GM23248 (cell line): ENCODE data around the gene PLA2R1. TPM values are rescaled to one million over a fixed set of nuclear protein-coding genes. Genes with fewer than 3 reads are reported as not detected.

Experiments
- DNase-seq: peaks from one replicate; pipeline ENCODE4 v3.0.0-alpha.2; 2015
- H2AFZ ChIP-seq: fragments of 200-600 bp; sonication (generic); 2 replicates; pipeline ENCODE4 v1.6.1; 2016; ENCODE audit warnings: antibody characterized with exemption
- H3F3A ChIP-seq: fragments of 200-600 bp; sonication (generic); 2 replicates; pipeline ENCODE4 v1.6.1; 2016; ENCODE audit warnings: mild to moderate bottlenecking, antibody characterized with exemption, mixed run types; ENCODE audit not compliant: insufficient read depth
- H3K27ac ChIP-seq: fragments of 200-600 bp; sonication (generic); 2 replicates; pipeline ENCODE4 v1.5.1; 2016; ENCODE audit warnings: mild to moderate bottlenecking
- H3K27me3 ChIP-seq: fragments of 200-600 bp; sonication (generic); replicated peaks from 2 replicates; pipeline ENCODE4 v1.6.1; 2016; ENCODE audit warnings: mild to moderate bottlenecking; ENCODE audit not compliant: insufficient read depth
- H3K36me3 ChIP-seq: fragments of 200-600 bp; sonication (generic); 2 replicates; pipeline ENCODE4 v1.6.1; 2016; ENCODE audit warnings: low read depth, mild to moderate bottlenecking
- H3K4me1 ChIP-seq: fragments of 200-600 bp; sonication (generic); 2 replicates; pipeline ENCODE4 v1.6.1; 2016; ENCODE audit warnings: mild to moderate bottlenecking; ENCODE audit not compliant: insufficient read depth
- H3K4me2 ChIP-seq: fragments of 200-600 bp; sonication (generic); one replicate; pipeline ENCODE4 v1.6.1; 2016; ENCODE audit warnings: mild to moderate bottlenecking; ENCODE audit not compliant: unreplicated experiment
- H3K4me3 ChIP-seq: fragments of 200-600 bp; sonication (generic); 2 replicates; pipeline ENCODE4 v1.5.1; 2016; ENCODE audit warnings: mild to moderate bottlenecking
- H3K79me2 ChIP-seq: fragments of 200-600 bp; sonication (generic); 2 replicates; pipeline ENCODE4 v1.6.1; 2016; ENCODE audit warnings: mild to moderate bottlenecking; ENCODE audit not compliant: insufficient read depth
- H3K9ac ChIP-seq: fragments of 200-600 bp; sonication (generic); 2 replicates; pipeline ENCODE4 v1.6.1; 2016; ENCODE audit warnings: mild to moderate bottlenecking
- H3K9me2 ChIP-seq: fragments of 200-600 bp; sonication (generic); 2 replicates; pipeline ENCODE4 v1.6.1; 2016; ENCODE audit warnings: mixed run types, mild to moderate bottlenecking, moderate library complexity; ENCODE audit not compliant: insufficient read depth
- H3K9me3 ChIP-seq: fragments of 200-600 bp; sonication (generic); one replicate; pipeline ENCODE4 v1.6.1; 2017; ENCODE audit warnings: low read depth
- H4K20me1 ChIP-seq: fragments of 200-600 bp; sonication (generic); 2 replicates; pipeline ENCODE4 v1.6.0; 2016; ENCODE audit not compliant: insufficient read depth
- EZH2 ChIP-seq: fragments of 200-600 bp; sonication (generic); IDR thresholded peaks from 2 replicates; pipeline ENCODE4 v1.6.1; 2018; ENCODE audit warnings: antibody characterized with exemption, mild to moderate bottlenecking; ENCODE audit not compliant: insufficient read depth, poor library complexity, severe bottlenecking
- EZH2phosphoT487 ChIP-seq: fragments of 200-600 bp; sonication (generic); IDR thresholded peaks from 2 replicates; pipeline ENCODE4 v1.6.1; 2018; ENCODE audit warnings: antibody characterized with exemption, moderate library complexity, mild to moderate bottlenecking, low read depth; ENCODE audit not compliant: insufficient read depth
- WGBS, 2 experiments: methylation state at CpG; one replicate each; pipeline ENCODE4 v1.1.6; 2015 to 2017; ENCODE audit warnings: low lambda C conversion rate in 2 of 2, low coverage in 1 of 2; ENCODE audit errors: missing lambda C conversion rate in 2 of 2; 5-methylcytosine and 5-hydroxymethylcytosine counted together
- in situ Hi-C: fragments of 300-500 bp; cut with MboI; formaldehyde crosslinking; loops from 2 replicates; pipeline ENCODE4 v1.15.0; 2020
- polyA plus RNA-seq: library from polyadenylated mRNA; unstranded; fragments of >200 nt; fragmentation: Nextera tagmentation; extraction: Ambion mirVana; gene quantifications from 2 replicates; pipeline ENCODE4 v1.2.1, GENCODE V29; 2016
- total RNA-seq: library from RNA; depleted of rRNA; stranded (reverse); fragments of >200 nt; shearing (Covaris generic); gene quantifications from 2 replicates; pipeline ENCODE4 v1.2.3, GENCODE V29; 2014

Gene PLA2R1
- total and polyA plus RNA-seq, 2 experiments from 2014 or later, result 8.9 to 16.0 TPM

DNA sequence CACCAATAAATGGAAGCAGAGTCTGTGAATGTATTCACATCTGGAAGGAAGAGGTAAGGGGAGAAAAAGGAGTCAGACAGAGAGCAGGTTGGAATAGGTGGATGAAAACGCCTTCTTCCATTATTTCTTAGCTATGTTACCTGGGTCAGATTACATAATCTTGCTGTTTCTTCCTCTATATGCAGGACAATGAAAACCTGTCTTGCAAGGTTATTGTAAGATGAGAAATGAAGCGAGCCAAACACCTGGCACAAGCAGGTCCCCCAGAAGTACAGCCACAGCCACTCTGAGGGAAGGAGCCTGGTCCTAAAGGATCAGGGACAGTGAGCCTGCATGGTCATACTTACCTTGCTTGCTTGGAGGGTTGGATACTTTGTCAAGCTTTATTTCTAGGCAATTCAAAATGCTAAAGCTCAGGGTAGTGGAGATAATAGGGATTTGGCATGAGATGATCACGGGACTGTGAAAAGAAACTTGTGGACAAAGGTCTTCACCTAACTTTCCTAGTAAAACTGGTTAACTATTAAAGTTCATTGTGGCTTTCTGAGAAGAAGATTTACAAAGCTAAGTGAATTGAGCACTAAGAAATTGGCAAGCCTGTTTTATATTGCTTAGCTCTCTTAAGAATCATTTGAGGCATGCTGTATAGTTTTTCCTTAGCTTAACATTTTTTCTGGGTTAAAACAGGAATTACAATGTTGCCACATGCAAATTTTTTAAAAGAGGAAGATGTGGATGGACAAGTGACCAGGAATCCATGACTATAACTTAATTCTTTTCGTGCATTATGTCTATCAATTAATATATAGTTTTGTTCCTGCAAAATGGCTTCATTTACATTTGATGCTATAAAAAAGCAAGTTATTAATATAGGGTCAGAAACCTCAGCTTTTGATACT lies 15.7 kb upstream of the PLA2R1 start:
- H2AFZ ChIP-seq, result no peak overlapping the region
- H4K20me1 ChIP-seq, result no peaks in the 10 kb centered on the region
- H3K36me3 ChIP-seq, result no peaks in the 10 kb centered on the region
- no peaks in the 10 kb centered on the region for H3K79me2 ChIP-seq
- TF ChIP-seq EZH2 (no peak), EZH2phosphoT487 (no peak)
- no peaks in the 10 kb centered on the region for H3K9me3 ChIP-seq
- DNase-seq, result no peak
- H3K27me3 ChIP-seq, result no peaks in the 10 kb centered on the region
- H3K4me2 ChIP-seq, result no peak overlapping the region
- in situ Hi-C loops, result no loop called here
- no peak overlapping the region for H3K27ac ChIP-seq
- peaks cover 6% of the 10 kb centered on the region for H3K4me1 ChIP-seq
- H3F3A ChIP-seq, result peaks cover 10% of the 10 kb centered on the region; the same call in 1 of the 2 replicates
- no peaks in the 10 kb centered on the region for H3K9me2 ChIP-seq
- no peak overlapping the region for H3K4me3 ChIP-seq
- no peak overlapping the region for H3K9ac ChIP-seq
- 67 to 69% methylated on average over 4 of the region's 4 CpGs for WGBS, 2 experiments

DNA sequence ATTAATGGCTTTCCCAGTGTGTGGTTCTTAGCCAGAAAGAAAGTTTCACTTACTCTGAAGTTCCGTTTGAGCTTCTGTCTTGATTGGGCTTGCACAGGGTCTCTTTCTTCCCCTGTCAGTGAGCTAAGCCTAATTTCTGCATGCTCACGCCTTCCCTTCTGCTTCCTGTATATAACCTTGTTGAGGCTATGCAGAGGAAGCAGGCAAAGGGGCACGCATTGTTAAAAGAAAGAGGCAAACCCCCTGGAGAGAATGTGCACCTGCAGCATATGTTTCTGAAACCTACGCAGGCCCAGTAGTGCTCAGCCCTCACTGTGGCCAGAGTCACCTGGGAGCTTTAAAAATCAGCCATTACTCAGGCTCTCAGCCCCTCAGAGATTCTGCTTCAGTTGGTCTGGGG lies 14.5 kb upstream of the PLA2R1 start:
- in situ Hi-C loops, result no loop called here
- Histone ChIP-seq H4K20me1 (no peaks in the 10 kb centered on the region), H3K9ac (no peak overlapping the region), H3K4me1 (peaks cover 6% of the 10 kb centered on the region), H2AFZ (no peak overlapping the region), H3F3A (peaks cover 10% of the 10 kb centered on the region; the same call in 1 of the 2 replicates), H3K9me2 (no peaks in the 10 kb centered on the region), H3K79me2 (no peaks in the 10 kb centered on the region), H3K36me3 (no peaks in the 10 kb centered on the region), H3K27me3 (no peaks in the 10 kb centered on the region), H3K4me2 (no peak overlapping the region), H3K27ac (no peak overlapping the region), H3K9me3 (no peaks in the 10 kb centered on the region), H3K4me3 (no peak overlapping the region)
- no peak for DNase-seq
- WGBS, 2 experiments, result 82 to 94% methylated on average over 4 of the region's 4 CpGs
- TF ChIP-seq EZH2phosphoT487 (no peak), EZH2 (no peak)

DNA sequence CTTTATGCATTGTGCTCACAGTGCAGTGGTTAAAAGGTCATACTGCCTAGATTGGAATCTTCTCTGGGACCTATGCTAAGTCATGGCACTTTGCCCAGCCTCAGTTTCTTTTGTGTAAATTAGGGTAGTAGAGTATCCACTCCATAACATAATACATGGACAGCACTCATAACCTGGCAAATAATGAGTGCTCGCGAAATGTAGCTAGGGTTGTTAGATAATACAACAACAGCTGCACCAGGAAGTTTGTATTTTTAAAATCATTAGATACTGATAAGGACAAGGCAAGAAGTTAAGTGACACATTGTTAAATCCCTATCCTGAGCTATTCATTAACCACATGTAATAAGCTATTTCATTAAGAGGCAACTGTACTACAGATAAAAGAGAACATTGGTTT lies 13.8 kb upstream of the PLA2R1 start:
- no peaks in the 10 kb centered on the region for H3K9me2 ChIP-seq
- no peak overlapping the region for H3K9ac ChIP-seq
- peaks cover 6% of the 10 kb centered on the region for H3K4me1 ChIP-seq
- peaks cover 10% of the 10 kb centered on the region; the same call in 1 of the 2 replicates for H3F3A ChIP-seq
- no peak overlapping the region for H3K4me3 ChIP-seq
- H3K27me3 ChIP-seq, result no peaks in the 10 kb centered on the region
- no peaks in the 10 kb centered on the region for H3K36me3 ChIP-seq
- no peaks in the 10 kb centered on the region for H3K9me3 ChIP-seq
- no peaks in the 10 kb centered on the region for H4K20me1 ChIP-seq
- H3K79me2 ChIP-seq, result no peaks in the 10 kb centered on the region
- no peak overlapping the region for H3K4me2 ChIP-seq
- H3K27ac ChIP-seq, result no peak overlapping the region
- no peak for DNase-seq
- TF ChIP-seq EZH2 (no peak), EZH2phosphoT487 (no peak)
- in situ Hi-C loops, result no loop called here
- 100% methylated on average over 2 of the region's 2 CpGs for WGBS, 2 experiments
- H2AFZ ChIP-seq, result no peak overlapping the region

GRCh38 chr2:160075171-160075570 lies 12.8 kb upstream of the PLA2R1 start:
- peak; percentile 98 for DNase-seq
- peak overlapping the region; percentile 39 for H3K4me2 ChIP-seq
- in situ Hi-C loops, result no loop called here

More at GRCh38 chr2:160075171-160075570, 12.8 kb upstream of the PLA2R1 start:
- Histone ChIP-seq H3K79me2 (no peaks in the 10 kb centered on the region), H3K9me3 (no peaks in the 10 kb centered on the region), H3K4me1 (peaks cover 6% of the 10 kb centered on the region), H3K9ac (no peak overlapping the region), H3K36me3 (no peaks in the 10 kb centered on the region), H3K27ac (peak overlapping the region; percentile 4), H4K20me1 (no peaks in the 10 kb centered on the region), H3K9me2 (no peaks in the 10 kb centered on the region), H3F3A (peaks cover 10% of the 10 kb centered on the region; the same call in 1 of the 2 replicates), H3K4me3 (no peak overlapping the region), H3K27me3 (no peaks in the 10 kb centered on the region), H2AFZ (no peak overlapping the region)
- TF ChIP-seq EZH2phosphoT487, result no peak
- WGBS, 2 experiments, result 0 to 1% methylated on average over 5 of the region's 5 CpGs
